ENCODE measurements around the gene FBXL7.

The FBXL7 gene

GRCh38 chr5:15959370-15960164, 459.6 kb downstream of the FBXL7 start:
- no peak overlapping the region for H3K27ac ChIP-seq
- TF ChIP-seq, protein P1, sequence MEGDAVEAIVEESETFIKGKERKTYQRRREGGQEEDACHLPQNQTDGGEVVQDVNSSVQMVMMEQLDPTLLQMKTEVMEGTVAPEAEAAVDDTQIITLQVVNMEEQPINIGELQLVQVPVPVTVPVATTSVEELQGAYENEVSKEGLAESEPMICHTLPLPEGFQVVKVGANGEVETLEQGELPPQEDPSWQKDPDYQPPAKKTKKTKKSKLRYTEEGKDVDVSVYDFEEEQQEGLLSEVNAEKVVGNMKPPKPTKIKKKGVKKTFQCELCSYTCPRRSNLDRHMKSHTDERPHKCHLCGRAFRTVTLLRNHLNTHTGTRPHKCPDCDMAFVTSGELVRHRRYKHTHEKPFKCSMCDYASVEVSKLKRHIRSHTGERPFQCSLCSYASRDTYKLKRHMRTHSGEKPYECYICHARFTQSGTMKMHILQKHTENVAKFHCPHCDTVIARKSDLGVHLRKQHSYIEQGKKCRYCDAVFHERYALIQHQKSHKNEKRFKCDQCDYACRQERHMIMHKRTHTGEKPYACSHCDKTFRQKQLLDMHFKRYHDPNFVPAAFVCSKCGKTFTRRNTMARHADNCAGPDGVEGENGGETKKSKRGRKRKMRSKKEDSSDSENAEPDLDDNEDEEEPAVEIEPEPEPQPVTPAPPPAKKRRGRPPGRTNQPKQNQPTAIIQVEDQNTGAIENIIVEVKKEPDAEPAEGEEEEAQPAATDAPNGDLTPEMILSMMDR (conservative IDR thresholded peaks at IDR 0.05), result no peak

- no peak overlapping the region for H3K27ac ChIP-seq
- TF ChIP-seq, protein P1 (conservative IDR thresholded peaks at IDR 0.05), result no peak
Measured at GRCh38 chr5:15966066-15966640, 466.2 kb downstream of the FBXL7 start.

DNA sequence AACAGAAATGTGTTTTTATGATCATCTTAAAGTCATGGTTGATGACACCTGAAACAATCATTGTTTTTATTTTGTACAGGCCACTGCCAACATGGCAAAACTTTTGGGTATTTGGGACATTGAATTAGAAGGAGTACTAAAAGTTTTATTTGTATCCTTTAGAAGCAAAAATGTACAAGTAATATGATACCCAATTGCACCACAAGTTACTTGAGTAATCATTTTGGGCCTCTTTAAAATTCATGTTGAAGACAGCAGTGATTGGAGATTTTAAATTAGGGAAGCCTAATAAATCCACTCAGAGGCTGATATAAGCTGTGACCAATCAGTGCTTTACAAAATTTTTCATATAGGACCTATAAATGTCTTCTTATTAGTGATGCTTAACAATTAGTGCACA, 466.7 kb downstream of the FBXL7 start:
- H3K27ac ChIP-seq, result no peak overlapping the region
- TF ChIP-seq, protein P1 (conservative IDR thresholded peaks at IDR 0.05), result no peak

GRCh38 chr5:15968993-15969392, 469.0 kb downstream of the FBXL7 start:
- TF ChIP-seq, protein P1 (conservative IDR thresholded peaks at IDR 0.05), result no peak
- H3K27ac ChIP-seq, result no peak overlapping the region

- TF ChIP-seq, protein P1 (conservative IDR thresholded peaks at IDR 0.05), result no peak
- H3K27ac ChIP-seq, result no peak overlapping the region
Measured at GRCh38 chr5:15977851-15978250, 477.9 kb downstream of the FBXL7 start.

GRCh38 chr5:15980835-15981234, 480.9 kb downstream of the FBXL7 start:
- TF ChIP-seq, protein P1 (conservative IDR thresholded peaks at IDR 0.05), result no peak

GRCh38 chr5:15983392-15983791, 483.4 kb downstream of the FBXL7 start:
- no peak overlapping the region for H3K27ac ChIP-seq
- TF ChIP-seq, protein P1 (conservative IDR thresholded peaks at IDR 0.05), result no peak

More at GRCh38 chr5:15980835-15981234, 480.9 kb downstream of the FBXL7 start:
- H3K27ac ChIP-seq, result no peak overlapping the region
